HG02678 (cell line): ENCODE results near the gene CDH7.

Source experiments
- ATAC-seq: cut with Tn5 transposase; IDR thresholded peaks from one replicate; pipeline ENCODE4 v1.9.1; 2021; ENCODE audit warnings: mild to moderate bottlenecking, moderate library complexity; ENCODE audit not compliant: unreplicated experiment

Gene CDH7

DNA sequence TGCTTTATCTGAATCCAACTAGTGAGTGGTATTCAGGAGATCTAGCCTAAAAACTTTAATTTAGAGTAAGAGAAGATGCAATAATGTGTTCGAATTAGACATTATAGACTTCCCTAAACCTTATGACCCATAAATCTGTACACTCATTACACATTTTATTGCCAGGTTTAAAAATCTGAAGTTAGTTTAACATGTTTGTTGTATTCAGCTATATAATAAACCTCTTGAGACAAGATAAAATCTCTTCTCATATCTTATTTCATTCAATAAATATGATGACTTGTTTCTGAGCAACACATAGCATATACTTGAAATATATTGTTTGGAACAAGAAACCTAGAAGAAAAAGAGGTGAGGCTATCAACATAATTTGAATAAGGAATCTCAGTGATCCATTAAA, 150.7 kb downstream of the CDH7 start:
- ATAC-seq, result no peak

DNA sequence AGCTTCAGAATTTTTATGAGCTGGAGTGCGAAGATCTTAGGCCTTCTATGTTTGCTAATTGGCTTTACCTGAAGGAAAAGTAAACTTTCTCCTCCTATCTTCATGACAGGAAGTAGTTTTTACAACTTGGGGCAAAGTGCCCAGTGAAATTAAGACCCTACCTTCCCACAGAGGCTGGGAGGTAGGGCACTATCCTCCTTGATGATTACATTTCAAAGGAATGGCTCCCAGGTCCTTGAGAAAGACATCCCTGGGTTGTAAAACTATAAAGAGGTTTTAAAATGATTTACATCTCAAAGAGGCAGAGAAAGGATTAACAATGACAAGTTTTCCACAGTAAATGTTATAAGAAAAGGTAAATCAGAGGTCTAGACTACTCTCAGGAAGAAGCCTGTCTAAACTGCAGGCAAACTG, 155.8 kb downstream of the CDH7 start:
- ATAC-seq, result no peak

DNA sequence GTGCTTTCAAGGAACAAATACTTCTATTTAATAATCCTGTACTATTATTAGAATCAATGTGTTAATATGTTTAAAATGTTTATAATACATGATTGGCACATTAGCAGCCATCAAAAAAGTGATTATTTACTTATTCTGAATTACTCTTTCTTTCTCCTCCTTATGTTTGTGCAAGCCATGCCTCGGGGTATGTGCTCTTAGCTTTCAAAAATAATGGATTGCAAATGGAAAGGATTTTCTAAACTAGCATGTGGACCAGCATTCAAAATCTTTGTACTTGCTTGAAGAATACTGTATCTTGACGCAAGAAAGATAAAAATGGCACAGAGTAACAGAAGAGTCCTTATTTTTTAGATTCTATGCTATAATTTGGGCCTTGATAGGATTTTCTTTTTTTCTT, 156.5 kb downstream of the CDH7 start:
- no peak for ATAC-seq

DNA sequence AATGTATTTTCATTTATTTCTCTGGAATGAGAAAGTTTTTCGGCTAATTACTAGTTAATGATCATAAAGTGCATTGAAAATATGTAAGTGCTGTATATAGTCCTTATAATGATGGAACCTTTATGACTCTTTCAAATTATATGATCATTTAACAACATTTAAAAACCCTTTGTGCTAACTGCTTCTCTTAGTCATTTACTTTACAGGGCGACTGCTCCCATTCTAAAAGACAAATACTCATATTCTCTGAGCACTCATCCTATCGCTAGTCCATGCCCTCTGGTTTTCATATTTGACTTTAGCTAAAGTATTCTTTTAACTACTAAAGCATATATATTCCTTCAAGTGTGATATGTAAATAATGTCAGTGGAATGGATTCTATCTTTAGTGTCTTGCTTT, 168.2 kb downstream of the CDH7 start:
- ATAC-seq, result no peak

DNA sequence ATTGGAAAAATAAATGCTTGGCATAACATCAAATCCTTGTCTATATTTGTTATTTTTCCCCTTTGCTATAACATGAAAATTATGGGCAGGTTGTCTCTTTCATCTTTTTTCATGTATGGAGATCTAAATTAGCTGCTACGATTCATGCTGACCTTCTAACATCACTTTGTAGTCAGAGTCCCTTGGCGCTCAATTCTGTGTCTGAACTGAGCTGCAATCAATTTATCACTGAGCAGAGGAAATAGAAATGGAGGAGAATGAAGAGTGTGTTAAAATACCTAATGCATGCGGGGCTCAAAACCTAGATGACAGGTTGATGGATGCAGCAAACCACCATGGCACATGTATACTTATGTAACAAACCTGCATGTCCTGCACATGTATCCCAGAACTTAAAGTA, 168.9 kb downstream of the CDH7 start:
- no peak for ATAC-seq

DNA sequence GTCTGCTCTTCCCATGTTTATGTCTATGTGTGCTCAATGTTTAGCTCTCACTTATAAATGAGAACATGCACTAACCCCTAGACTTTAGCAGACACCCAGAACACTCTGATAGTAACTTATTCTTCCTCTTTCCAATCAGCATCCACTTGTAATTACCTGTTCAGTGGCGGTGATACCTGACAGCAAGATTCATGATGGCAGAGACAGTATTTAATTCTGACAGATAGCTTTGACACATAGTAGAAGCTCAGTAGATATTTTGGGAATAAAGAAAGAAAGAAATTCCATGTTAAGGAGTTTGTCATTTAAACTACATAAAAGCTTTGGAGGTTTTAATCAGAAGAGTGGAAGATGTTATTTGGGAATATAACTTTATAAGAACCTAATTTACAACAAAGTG, 171.3 kb downstream of the CDH7 start:
- ATAC-seq, result no peak

DNA sequence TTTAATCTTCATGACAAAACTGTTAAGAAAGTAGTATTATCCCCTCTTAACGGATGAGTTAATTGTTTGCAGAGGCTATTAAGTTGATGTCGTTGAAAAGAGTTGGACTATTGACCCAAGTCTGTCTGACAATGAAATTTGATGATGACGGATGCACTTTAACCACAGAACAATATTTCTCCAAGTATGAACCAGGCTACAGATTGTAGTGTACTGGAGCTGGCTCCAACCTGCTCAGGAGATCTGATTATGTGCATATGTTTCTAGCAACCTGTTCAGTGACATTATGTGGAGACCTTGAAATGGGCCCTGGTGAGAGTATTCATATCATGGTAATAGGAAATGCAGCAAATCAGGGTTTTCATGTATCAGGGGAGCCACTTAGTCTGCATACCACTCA, 174.1 kb downstream of the CDH7 start:
- no peak for ATAC-seq

DNA sequence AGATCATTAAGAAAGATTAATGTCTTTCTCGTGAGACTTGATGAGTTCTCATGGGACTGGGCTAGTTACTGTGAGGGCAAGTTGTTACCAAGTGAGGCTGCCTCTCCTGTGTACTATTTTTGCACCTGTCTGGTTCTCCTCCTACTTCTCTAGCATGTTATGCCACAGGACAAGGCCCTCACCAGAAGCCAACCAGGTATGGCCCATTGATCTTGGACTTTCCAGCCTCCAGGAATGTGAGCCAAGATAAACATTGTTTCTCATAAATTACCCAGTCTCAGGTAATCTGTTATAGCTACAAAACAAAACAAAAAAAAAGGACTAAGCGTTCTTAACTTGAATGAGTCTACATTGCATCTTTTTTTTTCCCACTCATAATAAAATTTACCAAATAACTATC, 184.1 kb downstream of the CDH7 start:
- no peak for ATAC-seq

DNA sequence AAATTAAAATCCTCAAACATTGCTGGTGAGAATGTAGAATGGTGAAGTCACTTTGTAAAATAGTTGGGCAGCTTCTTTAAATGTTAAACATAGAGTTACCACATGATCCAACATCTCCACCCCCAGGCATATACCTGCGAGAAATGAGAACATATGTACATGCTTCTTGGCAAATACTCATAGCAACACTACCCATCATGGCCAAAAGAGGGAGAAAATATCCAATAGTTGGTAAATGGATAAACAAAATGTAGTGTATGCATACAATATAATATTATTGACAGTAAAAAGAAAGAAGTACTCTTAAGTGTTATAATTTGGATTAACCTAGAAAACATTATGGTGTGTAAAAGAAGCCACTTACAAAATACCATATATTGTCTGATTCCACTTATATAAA, 185.9 kb downstream of the CDH7 start:
- no peak for ATAC-seq

DNA sequence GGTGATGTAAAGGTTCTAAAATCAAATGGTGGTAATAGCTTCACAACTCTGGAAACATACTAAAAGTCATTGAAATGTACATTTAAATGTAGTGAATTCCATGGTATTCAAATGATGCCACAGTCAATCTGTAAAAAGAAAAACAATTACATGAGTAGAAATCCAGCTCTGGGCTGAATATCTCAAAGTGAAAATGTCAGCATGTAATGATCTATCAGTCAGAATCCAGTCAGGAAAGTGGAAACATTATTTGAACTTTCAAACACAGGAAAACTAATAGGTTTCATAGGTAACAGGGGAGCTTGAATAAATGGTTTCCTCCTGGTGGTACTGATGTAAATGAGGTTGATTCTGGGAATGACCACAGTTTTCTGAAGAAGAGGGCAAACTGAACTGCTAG, 186.4 kb downstream of the CDH7 start:
- ATAC-seq, result no peak

DNA sequence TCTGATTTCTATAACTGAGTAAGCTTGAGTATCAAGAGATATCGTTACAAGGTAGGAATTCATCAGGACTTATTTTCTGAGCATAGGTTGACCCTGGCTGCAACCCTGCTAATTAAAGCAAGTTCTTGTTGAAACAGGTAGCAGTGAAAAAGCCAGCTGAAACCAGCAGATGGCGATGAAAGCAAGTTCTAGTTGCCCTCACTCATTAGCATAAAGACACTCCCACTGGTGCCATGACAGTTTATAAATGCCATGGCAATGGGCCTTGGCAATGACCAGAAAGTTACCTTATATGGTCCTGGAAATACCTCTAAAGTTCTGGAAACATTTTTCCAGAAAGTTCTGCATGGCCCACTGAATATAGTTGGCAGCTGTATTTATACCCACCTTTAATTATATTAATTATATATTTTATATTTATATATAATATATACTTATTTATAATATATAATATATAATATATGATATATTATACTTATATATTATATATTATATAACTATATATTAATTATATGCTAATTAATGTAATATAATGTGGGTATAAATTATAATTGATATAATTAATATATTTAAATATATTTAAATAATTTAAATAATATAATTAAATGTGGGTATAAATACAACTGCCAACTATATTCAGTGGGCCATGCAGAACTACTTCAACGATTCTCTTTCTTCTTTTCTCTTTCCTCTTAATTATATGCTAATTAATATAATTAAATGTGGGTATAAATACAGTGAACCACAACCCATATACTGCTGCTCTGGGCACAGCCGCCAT, 188.0 kb downstream of the CDH7 start:
- peak; percentile 43 for ATAC-seq
